Cerebellar nuclear complex (tissue), 1 donor: Measurements from ENCODE around the gene HTD2.
A peak's percentile ranks its signal among the peaks of the same experiment; 100 is the strongest.
"Not testable (repeated sequence)": the region's sequence is repeated elsewhere in the genome, so short reads cannot be mapped to it uniquely, and the experiment has no call there.

Experiments used
- DNase-seq, 2 experiments: peaks; one replicate each; lab custom pipeline; 2025; lab: John Stamatoyannopoulos, UW

The HTD2 gene

DNA sequence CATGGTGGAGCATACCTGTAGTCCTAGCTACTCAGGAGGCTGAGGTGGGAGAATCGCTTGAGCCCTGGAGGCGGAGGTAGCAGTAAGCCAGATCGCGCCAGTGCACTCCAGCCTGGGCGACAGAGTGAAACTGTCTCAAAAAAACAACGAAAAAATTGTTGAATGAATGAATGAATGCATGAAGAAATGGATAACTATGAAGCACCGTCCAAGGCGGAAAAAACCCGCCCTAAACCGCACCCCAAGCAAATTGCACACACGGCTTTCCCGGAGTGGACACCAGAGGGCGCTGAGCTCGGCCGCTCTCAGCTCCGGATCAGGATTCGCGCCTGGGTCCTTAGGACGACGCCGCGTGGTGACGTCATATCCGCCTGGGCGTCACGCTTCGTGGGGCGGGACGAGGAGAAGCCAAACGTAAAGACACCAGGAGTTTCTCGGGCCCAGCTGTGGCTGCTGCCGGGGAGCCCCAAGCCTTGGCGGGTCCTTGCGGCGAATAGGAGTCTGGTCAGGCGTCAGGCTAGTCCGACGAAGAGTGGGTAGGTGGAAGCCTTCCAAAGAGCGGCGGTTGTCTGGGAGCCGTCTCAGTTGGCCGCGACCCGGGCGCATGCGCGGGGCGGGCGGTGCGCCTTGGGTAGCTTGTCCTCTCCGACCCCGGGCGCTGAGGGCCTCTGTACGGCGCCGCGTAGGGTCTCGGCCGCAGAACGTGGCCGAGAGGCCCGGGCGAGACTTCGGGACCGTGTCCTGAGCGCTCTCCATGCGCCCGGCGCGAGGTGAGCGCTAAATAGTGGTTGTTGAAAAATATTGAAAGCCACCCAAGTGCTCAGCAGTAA, at the start of gene HTD2, which contains the start of gene RPP14:
TSS of gene HTD2 (plus strand) at position 639 of the 830 bp plus-strand sequence. CDS start 11,094 bp downstream, outside the sequence.
TSS of gene RPP14 (plus strand) at position 364 of the 830 bp plus-strand sequence. CDS start 4,085 bp downstream, outside the sequence.
- DNase-seq = peak; percentile 39 to 84

GRCh38 chr3:58258392-58259055, 47.8 kb upstream of the HTD2 start:
- DNase-seq = no peak

DNA sequence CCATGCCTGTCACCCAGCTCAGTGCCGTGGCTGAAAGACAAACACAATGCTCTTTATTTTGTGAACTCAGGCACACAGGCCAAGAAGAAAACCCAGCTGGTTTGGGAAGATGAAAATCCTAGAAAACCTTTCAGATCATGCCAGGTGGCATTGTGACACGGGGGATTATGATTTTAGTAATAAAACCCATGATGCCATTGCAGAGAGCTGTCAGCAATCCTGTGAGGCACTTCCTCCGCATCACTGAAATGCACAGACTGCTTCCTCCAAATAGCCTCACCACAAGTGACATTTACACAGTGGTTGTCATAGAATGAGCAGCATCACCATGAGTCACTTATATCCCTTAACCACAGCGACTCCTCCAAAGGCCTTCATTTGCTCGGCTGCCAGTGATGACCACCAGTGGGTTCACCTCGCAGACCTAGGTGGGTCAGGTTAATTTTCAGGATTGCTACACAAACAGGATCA, 46.0 kb upstream of the HTD2 start:
- DNase-seq = peak in 1 of 2 experiments; percentile 70

GRCh38 chr3:58260733-58261132, 45.6 kb upstream of the HTD2 start:
- DNase-seq = peak; percentile 49 to 70

- no peak for DNase-seq
These were observed 44.2 kb upstream of the HTD2 start for GRCh38 chr3:58261954-58262666.

GRCh38 chr3:58266577-58266976, 39.7 kb upstream of the HTD2 start:
- peak; percentile 15 to 58 for DNase-seq

DNA sequence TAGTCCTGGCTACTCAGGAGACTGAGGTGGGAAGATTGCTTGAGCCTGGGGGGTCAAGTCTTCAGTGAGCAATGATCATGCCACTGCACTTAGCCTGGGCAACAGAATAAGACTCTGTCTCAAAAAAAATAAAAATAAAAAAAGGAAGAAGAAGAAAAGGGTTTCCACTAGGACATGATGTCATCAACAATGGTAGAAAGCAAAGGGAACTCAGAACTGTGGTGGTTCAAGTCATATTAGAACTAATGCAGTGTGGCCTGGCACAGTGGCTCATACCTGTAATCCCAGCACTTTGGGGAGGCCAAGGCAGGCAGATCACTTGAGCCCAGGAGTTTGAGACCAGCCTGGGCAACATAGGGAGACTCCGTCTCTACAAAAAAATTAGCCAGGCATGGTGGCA, 38.8 kb upstream of the HTD2 start:
- DNase-seq = not testable (repeated sequence)

GRCh38 chr3:58269356-58269755, 37.0 kb upstream of the HTD2 start:
- no peak for DNase-seq

DNA sequence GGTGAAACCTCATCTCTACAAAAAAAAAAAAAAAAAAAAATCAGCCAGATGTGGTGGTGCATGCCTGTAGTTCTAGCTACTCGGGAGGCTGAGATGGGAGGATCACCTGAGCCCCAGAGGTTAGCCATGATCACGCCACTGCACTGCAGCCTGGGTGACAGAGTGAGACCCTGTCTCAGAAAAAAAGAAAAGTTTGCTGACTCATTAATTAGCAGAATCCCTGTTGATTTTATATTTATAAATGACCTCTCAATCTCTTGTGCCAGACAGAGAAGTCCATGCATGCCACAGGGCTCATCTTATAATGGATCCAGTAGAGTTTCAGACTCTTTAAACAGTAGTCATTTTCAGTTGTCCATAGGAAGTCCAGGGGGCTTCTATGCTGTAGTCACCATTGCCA, 35.8 kb upstream of the HTD2 start:
- DNase-seq = no peak

DNA sequence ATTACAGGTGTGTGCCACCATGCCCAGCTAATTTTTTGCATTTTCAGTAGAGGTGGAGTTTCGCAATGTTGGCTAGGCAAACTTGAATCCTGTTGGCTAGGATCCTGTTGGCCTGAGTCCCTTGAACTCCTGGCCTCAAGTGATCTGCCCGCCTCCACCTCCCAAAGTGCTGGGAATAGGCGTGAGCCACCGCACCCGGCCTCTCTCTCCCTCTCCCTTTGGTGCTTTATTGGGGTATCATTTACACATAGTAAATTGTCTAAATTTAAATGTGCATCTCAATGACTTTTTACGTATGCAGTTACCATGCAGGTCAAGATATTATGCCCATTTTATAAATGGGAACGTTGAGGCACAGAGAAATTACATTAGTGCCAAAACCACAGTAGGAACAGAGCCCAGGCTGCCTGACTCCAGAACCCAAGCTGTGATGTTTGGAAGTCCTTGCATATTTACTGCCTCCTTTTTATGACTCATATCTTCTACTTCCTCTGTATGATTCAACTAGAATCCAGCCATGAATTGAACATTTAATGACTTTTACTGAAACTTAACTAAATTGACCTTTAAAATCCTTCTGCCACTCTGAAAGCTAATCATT, 34.3 kb upstream of the HTD2 start:
- no peak for DNase-seq

- no peak for DNase-seq
These were observed 33.4 kb upstream of the HTD2 start for GRCh38 chr3:58272891-58273290.

DNA sequence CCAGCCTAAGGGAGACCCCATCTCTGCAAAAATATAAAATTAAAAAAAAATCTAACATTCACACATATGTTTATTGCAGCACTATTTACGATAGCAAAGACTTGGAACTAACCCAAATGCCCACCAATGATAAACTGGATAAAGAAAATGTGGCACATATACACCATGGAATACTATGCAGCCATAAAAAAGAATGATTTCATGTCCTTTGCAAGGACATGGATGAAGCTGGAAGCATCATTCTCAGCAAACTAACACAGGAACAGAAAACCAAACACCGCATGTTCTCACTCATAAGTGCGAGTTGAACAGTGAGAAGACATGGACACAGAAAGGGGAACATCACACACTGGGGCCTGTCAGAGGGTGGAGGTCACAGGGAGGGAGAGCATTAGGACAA, 33.0 kb upstream of the HTD2 start:
- DNase-seq = not testable (repeated sequence)

DNA sequence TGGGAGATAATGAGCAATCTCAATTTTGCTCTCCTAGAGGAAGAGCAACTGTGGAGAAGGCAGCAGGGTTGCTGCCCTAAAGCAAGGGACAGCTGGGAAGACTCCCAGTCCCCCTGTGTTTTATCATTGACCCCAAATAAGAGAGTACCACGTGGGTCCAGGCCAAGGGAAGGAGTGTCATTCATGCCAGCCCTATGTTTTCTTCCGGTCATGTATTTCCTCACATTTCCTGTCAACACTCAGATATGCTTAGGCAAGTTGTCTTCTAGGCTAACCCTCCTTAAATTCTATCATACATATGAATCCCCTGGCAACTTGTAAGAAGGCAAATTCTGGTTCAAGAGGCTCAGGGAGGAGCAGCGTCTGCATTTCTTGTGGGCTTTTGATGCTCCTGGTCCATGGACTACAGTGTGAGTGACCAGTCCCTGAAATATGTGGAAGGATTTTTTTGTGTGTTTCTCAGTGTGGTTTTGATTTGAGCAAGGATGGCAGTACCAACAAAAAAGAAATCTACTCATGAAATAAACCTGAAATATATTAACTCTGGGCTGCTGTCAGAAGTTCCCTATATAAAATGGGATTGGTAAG, 32.2 kb upstream of the HTD2 start:
- no peak for DNase-seq

GRCh38 chr3:58281069-58281468, 25.3 kb upstream of the HTD2 start:
- DNase-seq = no peak

GRCh38 chr3:58285334-58285733, 21.0 kb upstream of the HTD2 start:
- no peak for DNase-seq

DNA sequence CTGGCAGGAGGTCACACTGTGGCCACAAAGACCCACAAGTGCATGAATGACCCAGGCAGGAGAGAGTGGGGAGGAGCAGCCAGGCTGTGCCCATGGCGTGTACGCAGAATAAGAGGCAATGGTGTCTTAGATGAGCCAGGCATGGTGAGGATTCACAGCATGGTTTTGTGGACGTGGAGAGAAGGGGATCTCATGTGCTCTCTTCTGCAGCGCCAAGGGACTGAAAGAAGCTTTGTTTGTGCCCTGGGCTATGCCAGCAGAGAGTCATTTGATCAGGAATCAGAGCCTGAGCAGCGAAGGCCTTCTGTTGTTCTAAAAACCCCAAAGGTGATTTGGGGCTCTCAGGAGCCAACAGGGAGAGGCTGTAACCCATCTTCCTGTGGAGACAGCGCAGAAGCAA, 19.0 kb upstream of the HTD2 start:
- DNase-seq = no peak

- DNase-seq = peak; percentile 22 to 48
These were observed 18.1 kb upstream of the HTD2 start for GRCh38 chr3:58288011-58288728.

GRCh38 chr3:58288964-58289613, 17.2 kb upstream of the HTD2 start:
- not testable (repeated sequence) for DNase-seq

GRCh38 chr3:58290446-58290845, 15.9 kb upstream of the HTD2 start:
- not testable (repeated sequence) for DNase-seq

DNA sequence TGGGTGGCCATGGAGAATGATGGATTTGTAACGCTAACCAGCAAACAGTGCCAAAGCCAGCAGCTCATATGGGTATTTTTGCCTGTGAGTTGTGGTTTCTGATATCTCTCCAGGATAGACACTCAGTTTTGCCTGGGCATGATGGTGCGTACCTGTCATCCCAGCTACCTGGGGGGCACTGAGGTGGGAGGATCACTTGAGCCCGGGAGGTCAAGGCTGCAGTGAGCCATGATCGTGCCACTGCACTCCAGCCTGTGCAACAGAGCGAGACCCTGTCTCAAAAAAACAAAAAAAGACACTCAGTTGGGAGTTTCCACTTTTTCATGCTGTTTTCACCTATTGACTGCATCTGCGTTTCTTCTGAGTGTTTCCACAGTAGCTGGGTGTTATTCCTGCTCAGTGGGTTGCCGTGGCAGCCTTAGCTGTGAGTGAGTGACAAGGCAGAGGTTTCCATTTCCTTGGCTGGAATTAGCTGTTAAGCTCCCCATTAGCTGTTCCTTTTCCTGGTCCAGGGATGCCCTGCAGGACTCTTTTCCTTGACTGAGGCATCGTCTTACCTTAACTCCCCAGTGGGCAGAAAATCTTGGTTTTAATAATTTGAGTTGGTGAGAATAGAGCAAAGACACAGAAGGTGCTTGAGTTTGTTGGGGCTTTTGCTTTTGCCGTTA, 14.5 kb upstream of the HTD2 start:
- no peak for DNase-seq
